Spleen (tissue), 11 donors: ENCODE measurements around the gene OLFML3. TPM values are rescaled to one million over a fixed set of nuclear protein-coding genes. Genes with fewer than 3 reads are reported as not detected.

Experiments used
- DNase-seq: peaks from one replicate; pipeline ENCODE4 v3.0.0-alpha.2; 2020
- H3K27ac ChIP-seq, 8 donors: fragments of 200-600 bp; sonication (generic) in 7 of 8; 1 replicate in 4 of 8; 2 replicates in 4 of 8; pipeline versions ENCODE4 v1.5.0 to v1.8.0; 2016 to 2021; ENCODE audit warnings: inconsistent platforms in 4 of 8, mild to moderate bottlenecking in 4 of 8, moderate library complexity in 1 of 8
- H3K27me3 ChIP-seq, 7 donors: fragments of 200-600 bp; sonication (generic) in 6 of 7; replicated peaks in 1 of 7; 1 replicate in 4 of 7; 2 replicates in 3 of 7; pipeline versions ENCODE4 v1.5.0 to v1.8.0; 2016 to 2021; ENCODE audit warnings: inconsistent platforms in 3 of 7, mild to moderate bottlenecking in 1 of 7
- H3K36me3 ChIP-seq, 6 donors: fragments of 200-600 bp; sonication (generic) in 5 of 6; 1 replicate in 4 of 6; 2 replicates in 2 of 6; pipeline versions ENCODE4 v1.5.0 to v1.8.0; 2016 to 2021; ENCODE audit warnings: inconsistent platforms in 2 of 6
- H3K4me1 ChIP-seq, 6 donors: fragments of 200-600 bp; sonication (generic) in 5 of 6; 1 replicate in 3 of 6; 2 replicates in 3 of 6; pipeline versions ENCODE4 v1.5.0 to v1.8.0; 2016 to 2021; ENCODE audit warnings: inconsistent platforms in 3 of 6
- H3K4me3 ChIP-seq, 8 donors: fragments of 200-600 bp; sonication (generic) in 7 of 8; 1 replicate in 4 of 8; 2 replicates in 4 of 8; pipeline versions ENCODE4 v1.5.0 to v1.8.0; 2016 to 2021; ENCODE audit warnings: inconsistent platforms in 4 of 8, mild to moderate bottlenecking in 4 of 8, moderate library complexity in 2 of 8
- H3K9me3 ChIP-seq, 8 donors: fragments of 200-600 bp; sonication (generic) in 7 of 8; 1 replicate in 4 of 8; 2 replicates in 4 of 8; pipeline versions ENCODE4 v1.5.0 to v1.8.0; 2016 to 2021; ENCODE audit warnings: inconsistent platforms in 4 of 8
- CTCF ChIP-seq, 11 experiments: fragments of 200-600 bp in 7 of 11; fragments of 450-650 bp in 4 of 11; sonication (generic) in 4 of 11; IDR thresholded peaks in 8 of 11; conservative IDR thresholded peaks in 3 of 11; 1 replicate in 7 of 11; 2 replicates in 4 of 11; pipeline versions ENCODE4 v1.4.0 to v1.8.0; 2016 to 2021; ENCODE audit warnings: antibody characterized with exemption in 11 of 11, inconsistent platforms in 4 of 11, mild to moderate bottlenecking in 1 of 11
- POLR2A ChIP-seq, 3 donors: fragments of 450-650 bp; IDR thresholded peaks; one replicate each; pipeline ENCODE4 v1.5.1; 2017; ENCODE audit warnings: antibody characterized with exemption in 3 of 3, mild to moderate bottlenecking in 1 of 3
- POLR2AphosphoS5 ChIP-seq, 3 donors: sonication (generic); formaldehyde crosslinking; IDR thresholded peaks; one replicate each; pipeline ENCODE4 v1.5.1; 2017; ENCODE audit warnings: antibody characterized with exemption in 3 of 3
- whole genome bisulfite sequencing, 5 donors: extraction: QIAGEN DNeasy Blood & Tissue Kit in 3 of 5; methylation state at CpG; one replicate each; pipeline versions ENCODE4 v1.1.5 to v1.1.7; 2013 to 2018; 5-methylcytosine and 5-hydroxymethylcytosine counted together
- intact Hi-C: fragments of 100-400 bp; cut with DNase I; formaldehyde crosslinking; loops from one replicate; pipeline ENCODE4 v1.15.0; 2023; ENCODE audit warnings: low total_unique reads
- polyA plus RNA-seq, 3 donors: library from polyadenylated mRNA; stranded (reverse); fragments of 200-250 nt; gene quantifications; one replicate each; pipeline ENCODE4 v1.2.1, GENCODE V29; 2013
- total RNA-seq, 7 donors: library from RNA; depleted of rRNA in 3 of 7; stranded (reverse); fragments of >200 nt in 3 of 7; fragmentation: NEBNext Ultra II Directional in 4 of 7; extraction: Animal tissue kit (Norgen Biotek cat#: 25700) in 4 of 7; gene quantifications; one replicate each; pipeline versions ENCODE4 v1.1.0 to v1.2.1, GENCODE V29; 2016 to 2021
- donor health status: healthy with polysubstance abuse.
- donor health status: DM: no; HTN: no; CAD: no; lungs with moderate emphysema.
- donor health status: DM: no; HTN: no; CAD: no.
- donor health status: Bipolar disorder and iron deficiency.
- donor health status: healthy.
- donor health status: DM: no; HTN: no; CAD: no.
- donor health status: DM: yes; HTN: yes; CAD: no.

Gene OLFML3
- total and polyA plus RNA-seq, 10 donors: 1.2 to 10.9 (median 5.1) TPM

GRCh38 chr1:113984710-113985109 lies 5.4 kb downstream of the OLFML3 start:
- intact Hi-C loops: loop anchor here (5.0 kb wide), 1 partner anchor 298 kb away; no protein-coding TSS in a partner anchor
- TF ChIP-seq CTCF (IDR thresholded peaks at IDR 0.05 in 8 of 11, conservative IDR thresholded peaks at IDR 0.05 in 3 of 11) (no peak), POLR2A (IDR thresholded peaks at IDR 0.05) (no peak), POLR2AphosphoS5 (IDR thresholded peaks at IDR 0.05) (no peak)
- WGBS, 5 donors: 45 to 62% (median 49%) methylated on average over 4 of the region's 4 CpGs
- Histone ChIP-seq H3K27me3 (no peaks in the 10 kb centered on the region), H3K4me3 (no peak overlapping the region), H3K36me3 (peaks cover 0 to 16% (median 0%) of the 10 kb centered on the region in 6 donors), H3K4me1 (peaks cover 0 to 21% (median 6%) of the 10 kb centered on the region in 6 donors), H3K9me3 (no peaks in the 10 kb centered on the region), H3K27ac (no peak overlapping the region)
- DNase-seq: no peak

- 62 to 87% (median 84%) methylated on average over 6 of the region's 6 CpGs for WGBS, 5 donors
- no peaks in the 10 kb centered on the region for H3K9me3 ChIP-seq
- DNase-seq: no peak
- TF ChIP-seq POLR2A (IDR thresholded peaks at IDR 0.05) (no peak), POLR2AphosphoS5 (IDR thresholded peaks at IDR 0.05) (no peak)
- H3K4me3 ChIP-seq: no peak overlapping the region
- no peaks in the 10 kb centered on the region for H3K27me3 ChIP-seq
- H3K4me1 ChIP-seq: peaks cover 0 to 17% (median 6%) of the 10 kb centered on the region in 6 donors
- H3K36me3 ChIP-seq: no peaks in the 10 kb centered on the region
- no peak overlapping the region for H3K27ac ChIP-seq
- intact Hi-C loops: no loop called here
Observed at GRCh38 chr1:113986802-113987201, 7.5 kb downstream of the OLFML3 start.

GRCh38 chr1:113987259-113987658 lies 8.0 kb downstream of the OLFML3 start:
- 69 to 81% (median 78%) methylated on average over 5 of the region's 5 CpGs for WGBS, 5 donors

GRCh38 chr1:113990530-113990929 lies 11.3 kb downstream of the OLFML3 start:
- no peak overlapping the region for H3K27ac ChIP-seq
- no peak for TF ChIP-seq POLR2AphosphoS5 (IDR thresholded peaks at IDR 0.05)
- TF ChIP-seq POLR2A (IDR thresholded peaks at IDR 0.05): no peak
- no peak for TF ChIP-seq CTCF (IDR thresholded peaks at IDR 0.05 in 8 of 11, conservative IDR thresholded peaks at IDR 0.05 in 3 of 11)
- no peaks in the 10 kb centered on the region for H3K4me1 ChIP-seq
- H3K36me3 ChIP-seq: no peaks in the 10 kb centered on the region
- H3K9me3 ChIP-seq: peaks cover 4 to 23% (median 18%) of the 10 kb centered on the region in 8 donors
- WGBS, 5 donors: 43 to 78% (median 68%) methylated on average over 2 of the region's 2 CpGs
- intact Hi-C loops: no loop called here
- no peak overlapping the region for H3K4me3 ChIP-seq
- H3K27me3 ChIP-seq: no peaks in the 10 kb centered on the region
- no peak for DNase-seq

More at GRCh38 chr1:113987259-113987658, 8.0 kb downstream of the OLFML3 start:
- Histone ChIP-seq H3K36me3 (no peaks in the 10 kb centered on the region), H3K27me3 (no peaks in the 10 kb centered on the region), H3K27ac (no peak overlapping the region), H3K9me3 (no peaks in the 10 kb centered on the region), H3K4me3 (no peak overlapping the region), H3K4me1 (peaks cover 0 to 12% (median 6%) of the 10 kb centered on the region in 6 donors)
- TF ChIP-seq POLR2A (IDR thresholded peaks at IDR 0.05) (no peak), CTCF (IDR thresholded peaks at IDR 0.05 in 8 of 11, conservative IDR thresholded peaks at IDR 0.05 in 3 of 11) (no peak), POLR2AphosphoS5 (IDR thresholded peaks at IDR 0.05) (no peak)
- DNase-seq: no peak
- intact Hi-C loops: no loop called here

GRCh38 chr1:113990961-113991360 lies 11.7 kb downstream of the OLFML3 start:
- H3K9me3 ChIP-seq: peaks cover 4 to 27% (median 22%) of the 10 kb centered on the region in 8 donors
- no peaks in the 10 kb centered on the region for H3K4me1 ChIP-seq
- no peaks in the 10 kb centered on the region for H3K27me3 ChIP-seq
- DNase-seq: no peak
- TF ChIP-seq CTCF (IDR thresholded peaks at IDR 0.05 in 8 of 11, conservative IDR thresholded peaks at IDR 0.05 in 3 of 11): no peak
- no peak overlapping the region for H3K27ac ChIP-seq
- H3K36me3 ChIP-seq: no peaks in the 10 kb centered on the region
- intact Hi-C loops: no loop called here
- no peak overlapping the region for H3K4me3 ChIP-seq
- 75 to 90% (median 83%) methylated on average over 4 of the region's 4 CpGs for WGBS, 5 donors
